ENCODE measurements around the gene SORCS1. TPM values are rescaled to one million over a fixed set of nuclear protein-coding genes. Genes with fewer than 3 reads are reported as not detected.

SORCS1 gene
- total RNA-seq, 3 donors from 2014 or later = 0.73 to 3.3 (median 2.9) TPM

DNA sequence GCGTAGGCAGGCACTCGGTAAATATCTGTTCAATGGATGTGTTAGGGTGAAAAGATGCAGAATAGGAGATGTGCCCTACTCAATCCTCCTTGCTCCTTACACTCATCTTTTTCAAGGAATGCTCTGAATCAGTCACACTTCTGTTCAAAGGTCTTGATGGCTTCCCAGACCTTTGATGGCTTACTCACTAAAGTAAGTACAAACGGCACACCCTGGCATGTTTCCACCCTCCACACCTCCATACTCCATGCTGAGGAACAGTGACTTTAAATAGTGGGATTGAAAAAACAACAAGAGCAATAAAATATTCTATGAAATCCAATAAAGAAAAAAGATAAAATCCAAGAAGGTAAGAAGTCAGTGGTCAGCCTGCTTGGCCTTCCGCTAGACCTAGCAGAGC, 569.2 kb downstream of the SORCS1 start:
- Histone ChIP-seq H3K9me3 (no peaks in the 10 kb centered on the region), H3K36me3 (no peaks in the 10 kb centered on the region), H3K4me1 (no peaks in the 10 kb centered on the region), H3K4me3 (no peak overlapping the region), H3K27me3 (no peaks in the 10 kb centered on the region), H3K27ac (no peak overlapping the region)
- DNase-seq (ENCODE audit: low spot score in 2 of 2) = no peak
- TF ChIP-seq POLR2A (IDR thresholded peaks at IDR 0.05) (no peak), POLR2AphosphoS5 (IDR thresholded peaks at IDR 0.05) (no peak)
- TF ChIP-seq, protein P1, sequence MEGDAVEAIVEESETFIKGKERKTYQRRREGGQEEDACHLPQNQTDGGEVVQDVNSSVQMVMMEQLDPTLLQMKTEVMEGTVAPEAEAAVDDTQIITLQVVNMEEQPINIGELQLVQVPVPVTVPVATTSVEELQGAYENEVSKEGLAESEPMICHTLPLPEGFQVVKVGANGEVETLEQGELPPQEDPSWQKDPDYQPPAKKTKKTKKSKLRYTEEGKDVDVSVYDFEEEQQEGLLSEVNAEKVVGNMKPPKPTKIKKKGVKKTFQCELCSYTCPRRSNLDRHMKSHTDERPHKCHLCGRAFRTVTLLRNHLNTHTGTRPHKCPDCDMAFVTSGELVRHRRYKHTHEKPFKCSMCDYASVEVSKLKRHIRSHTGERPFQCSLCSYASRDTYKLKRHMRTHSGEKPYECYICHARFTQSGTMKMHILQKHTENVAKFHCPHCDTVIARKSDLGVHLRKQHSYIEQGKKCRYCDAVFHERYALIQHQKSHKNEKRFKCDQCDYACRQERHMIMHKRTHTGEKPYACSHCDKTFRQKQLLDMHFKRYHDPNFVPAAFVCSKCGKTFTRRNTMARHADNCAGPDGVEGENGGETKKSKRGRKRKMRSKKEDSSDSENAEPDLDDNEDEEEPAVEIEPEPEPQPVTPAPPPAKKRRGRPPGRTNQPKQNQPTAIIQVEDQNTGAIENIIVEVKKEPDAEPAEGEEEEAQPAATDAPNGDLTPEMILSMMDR (IDR thresholded peaks at IDR 0.05) = no peak
- intact Hi-C loops (cut with DNase I; ENCODE audit: low total_unique reads) = no loop called here

DNA sequence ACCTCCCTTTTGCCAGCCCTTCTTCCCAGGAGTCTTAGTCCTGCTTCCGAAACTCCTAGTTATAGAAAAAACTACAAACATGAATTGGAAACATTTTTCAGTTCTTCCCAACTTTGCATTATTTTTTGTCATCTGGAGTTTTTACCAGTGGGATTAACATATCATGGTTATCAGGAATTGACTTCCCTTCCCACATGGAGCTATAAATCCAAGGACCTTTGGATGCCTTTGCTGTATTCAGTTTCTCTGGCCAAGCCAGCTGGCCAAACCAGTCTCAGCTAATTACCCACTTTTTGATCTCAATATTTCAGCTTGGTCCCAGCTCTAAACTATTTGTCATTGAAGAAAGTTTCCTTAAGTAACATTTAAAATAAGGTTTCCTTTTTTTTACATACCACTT, 570.6 kb downstream of the SORCS1 start:
- intact Hi-C loops (cut with DNase I; ENCODE audit: low total_unique reads) = no loop called here
- no peaks in the 10 kb centered on the region for H3K27me3 ChIP-seq
- TF ChIP-seq, protein P1 (IDR thresholded peaks at IDR 0.05) = no peak
- TF ChIP-seq POLR2A (IDR thresholded peaks at IDR 0.05) = no peak
- no peak for TF ChIP-seq POLR2AphosphoS5 (IDR thresholded peaks at IDR 0.05)

DNA sequence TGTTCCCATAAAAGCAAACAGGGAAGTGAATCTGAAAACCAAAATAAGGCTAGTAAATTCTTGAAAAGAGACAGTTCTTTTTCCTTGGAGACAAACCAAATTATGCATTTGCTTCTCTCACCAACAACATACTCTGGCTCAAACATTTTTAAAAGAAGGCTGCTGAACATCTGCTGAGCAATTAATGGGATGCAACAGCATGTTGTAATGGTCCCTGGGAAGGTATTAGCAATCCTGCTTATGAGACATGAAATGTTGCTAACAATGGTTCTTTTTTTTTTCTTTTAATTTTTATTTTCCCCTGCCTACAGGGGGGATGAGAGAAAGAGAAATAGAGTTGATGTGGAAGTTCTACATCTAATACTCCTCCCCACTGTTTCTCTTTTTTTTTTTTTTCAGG, 572.1 kb downstream of the SORCS1 start:
- intact Hi-C loops (cut with DNase I; ENCODE audit: low total_unique reads) = no loop called here
- DNase-seq (ENCODE audit: low spot score in 2 of 2) = no peak
- H3K4me1 ChIP-seq = no peaks in the 10 kb centered on the region

More for the DNA sequence above, 570.6 kb downstream of the SORCS1 start:
- Histone ChIP-seq H3K9me3 (no peaks in the 10 kb centered on the region), H3K4me1 (no peaks in the 10 kb centered on the region), H3K36me3 (no peaks in the 10 kb centered on the region), H3K4me3 (no peak overlapping the region), H3K27ac (no peak overlapping the region)
- no peak for DNase-seq (ENCODE audit: low spot score in 2 of 2)

DNA sequence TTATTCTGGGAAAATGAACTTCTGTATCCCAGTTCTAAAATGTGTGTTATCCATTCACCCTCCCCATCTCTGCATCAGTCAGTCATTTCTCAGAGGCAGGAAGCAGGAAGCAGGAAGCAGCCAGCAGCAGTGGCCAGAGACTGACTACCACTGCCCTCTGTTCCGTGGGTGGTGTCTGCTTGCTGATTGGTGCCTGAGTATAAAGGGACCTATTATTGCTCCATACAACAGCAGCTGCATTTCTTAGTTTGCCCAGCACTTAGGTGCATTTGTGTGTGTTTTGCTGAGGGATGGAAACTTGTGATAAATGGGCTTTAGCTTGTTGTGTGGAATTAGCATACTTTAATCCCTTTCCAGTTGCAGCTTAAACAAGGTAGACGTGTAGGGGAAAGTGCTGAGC, 582.2 kb downstream of the SORCS1 start:
- intact Hi-C loops (cut with DNase I; ENCODE audit: low total_unique reads) = no loop called here
- Histone ChIP-seq H3K4me1 (no peaks in the 10 kb centered on the region), H3K9me3 (no peaks in the 10 kb centered on the region), H3K27ac (no peak overlapping the region), H3K36me3 (no peaks in the 10 kb centered on the region), H3K4me3 (no peak overlapping the region), H3K27me3 (no peaks in the 10 kb centered on the region)
- TF ChIP-seq POLR2AphosphoS5 (IDR thresholded peaks at IDR 0.05) (no peak), POLR2A (IDR thresholded peaks at IDR 0.05) (no peak)
- TF ChIP-seq, protein P1 (IDR thresholded peaks at IDR 0.05) = no peak
- DNase-seq (ENCODE audit: low spot score in 2 of 2) = no peak

More for the DNA sequence above, 572.1 kb downstream of the SORCS1 start:
- Histone ChIP-seq H3K9me3 (no peaks in the 10 kb centered on the region), H3K27me3 (no peaks in the 10 kb centered on the region), H3K36me3 (no peaks in the 10 kb centered on the region), H3K27ac (no peak overlapping the region), H3K4me3 (no peak overlapping the region)
- TF ChIP-seq, protein P1 (IDR thresholded peaks at IDR 0.05) = no peak
- TF ChIP-seq POLR2AphosphoS5 (IDR thresholded peaks at IDR 0.05) = no peak
- TF ChIP-seq POLR2A (IDR thresholded peaks at IDR 0.05) = no peak

DNA sequence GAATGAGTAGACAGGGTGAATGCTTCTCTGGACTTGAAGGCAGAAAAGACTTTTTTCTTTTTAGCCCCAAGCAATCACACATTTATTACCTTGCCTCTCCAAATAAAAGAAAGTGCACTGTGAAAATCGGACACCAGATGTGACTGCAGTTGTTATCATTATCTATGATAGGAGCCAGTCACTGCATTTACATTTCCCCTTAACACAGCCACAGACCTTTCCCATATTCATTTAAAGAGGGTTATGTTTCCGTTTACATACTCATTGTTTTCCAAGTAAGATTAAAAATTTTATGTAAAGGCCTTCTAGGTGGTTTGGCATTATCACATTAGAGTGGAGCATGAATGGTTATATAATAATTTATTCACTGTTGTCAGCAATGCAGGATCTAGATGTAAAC, 586.8 kb downstream of the SORCS1 start:
- intact Hi-C loops (cut with DNase I; ENCODE audit: low total_unique reads) = no loop called here
- TF ChIP-seq POLR2A (IDR thresholded peaks at IDR 0.05) = no peak
- TF ChIP-seq, protein P1 (IDR thresholded peaks at IDR 0.05) = no peak
- TF ChIP-seq POLR2AphosphoS5 (IDR thresholded peaks at IDR 0.05) = no peak
- Histone ChIP-seq H3K4me3 (no peak overlapping the region), H3K27me3 (peaks cover 0 to 3% of the 10 kb centered on the region in 2 donors), H3K4me1 (no peaks in the 10 kb centered on the region), H3K36me3 (no peaks in the 10 kb centered on the region), H3K9me3 (no peaks in the 10 kb centered on the region), H3K27ac (no peak overlapping the region)
- no peak for DNase-seq (ENCODE audit: low spot score in 2 of 2)
